Measurements from ENCODE around the gene LRP11. TPM values are rescaled to one million over a fixed set of nuclear protein-coding genes. Genes with fewer than 3 reads are reported as not detected.
A peak's percentile ranks its signal among the peaks of the same experiment; 100 is the strongest.
"Not testable (repeated sequence)": the region's sequence is repeated elsewhere in the genome, so short reads cannot be mapped to it uniquely, and the experiment has no call there.

Gene LRP11
- total RNA-seq, 1 donor from 2014 or later: 30.6 TPM

DNA sequence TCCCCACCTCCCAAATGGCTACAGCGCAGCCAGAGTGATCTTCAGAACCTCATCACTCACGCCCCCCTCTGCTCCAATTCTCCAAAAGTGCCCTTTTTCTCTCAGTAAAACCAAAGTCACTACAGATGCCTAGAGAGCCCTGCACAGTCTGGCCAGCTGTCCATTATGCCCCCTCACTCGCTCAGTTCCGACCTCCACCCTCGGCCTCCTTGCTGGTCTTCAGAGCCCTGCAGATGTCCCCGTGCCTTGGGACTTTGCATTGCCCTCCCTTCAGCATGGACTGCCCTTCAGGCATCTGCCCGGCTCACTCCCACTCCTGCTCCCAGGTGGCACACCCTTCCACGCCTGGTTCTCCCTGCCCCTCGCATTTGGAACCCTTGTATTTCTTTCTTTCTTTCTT, 34.8 kb upstream of the LRP11 start:
- DNase-seq (ENCODE audit: low spot score in 2 of 2) (no peak), FAIRE-seq (no peak)

- FAIRE-seq (no peak), DNase-seq (ENCODE audit: low spot score in 2 of 2) (no peak)
These were observed 33.9 kb upstream of the LRP11 start, which contains the start of gene RAET1E for GRCh38 chr6:149897855-149898744. Gene RAET1E (minus strand): TSS chr6:149898113. CDS start chr6:149890901, 7,212 bp downstream.

DNA sequence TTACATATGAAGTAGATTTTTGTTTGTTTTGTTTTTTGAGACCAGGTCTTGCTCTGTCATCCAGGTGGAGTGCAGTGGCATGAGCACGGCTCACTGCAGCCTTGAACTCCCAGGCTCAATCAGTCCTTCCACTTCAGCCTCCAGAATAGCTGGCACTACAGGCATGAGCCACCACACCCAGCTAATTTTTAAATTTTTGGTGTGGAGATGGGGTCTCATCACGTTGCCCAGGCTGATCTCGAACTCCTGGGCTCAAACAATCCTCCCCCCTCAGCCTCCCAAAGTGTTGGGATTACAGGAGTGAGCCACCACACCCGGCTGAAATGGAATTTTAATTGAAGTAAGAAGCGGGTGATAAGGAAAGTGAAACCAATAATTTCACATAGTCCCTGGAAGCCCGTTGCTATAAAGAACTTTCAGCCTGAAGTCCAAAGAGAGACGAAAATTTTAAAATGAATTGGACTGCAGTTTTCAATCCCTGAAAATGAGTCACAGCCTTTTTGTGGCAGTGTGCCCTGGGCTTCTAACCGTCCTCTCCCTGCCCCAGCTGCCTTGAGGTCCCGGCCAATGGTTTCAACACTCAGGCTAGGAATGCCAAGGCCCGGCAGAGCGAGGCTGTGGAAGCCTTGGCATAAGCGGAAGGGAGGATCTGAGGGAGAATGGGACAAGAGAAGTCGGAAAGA, 33.0 kb upstream of the LRP11 start:
- no peak for FAIRE-seq

DNA sequence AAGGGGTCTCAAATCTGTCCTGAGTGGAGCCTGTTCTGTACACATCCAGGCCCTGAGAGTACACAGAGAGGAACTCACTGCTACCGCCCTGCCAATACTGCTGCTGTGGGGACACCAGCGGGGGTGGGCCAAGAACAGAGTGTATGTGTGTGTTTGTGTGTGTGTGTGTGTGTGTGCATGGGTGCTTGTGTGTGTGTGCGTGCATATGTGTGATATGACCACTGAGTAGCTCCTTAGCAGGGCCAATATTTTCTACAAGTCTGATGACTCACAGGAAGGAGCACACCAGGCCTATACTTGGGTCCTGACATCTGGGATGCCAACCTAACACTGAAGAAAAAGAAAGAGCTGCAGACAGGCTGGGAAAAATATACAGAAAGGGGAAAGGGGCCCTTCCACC, 32.3 kb upstream of the LRP11 start:
- no peak for FAIRE-seq
- DNase-seq (ENCODE audit: low spot score in 2 of 2): no peak

More for the DNA sequence above, 33.0 kb upstream of the LRP11 start:
- peak in 1 of 2 donors; percentile 56 for DNase-seq (ENCODE audit: low spot score in 2 of 2)

GRCh38 chr6:149895833-149896271, 31.7 kb upstream of the LRP11 start:
- DNase-seq (ENCODE audit: low spot score in 2 of 2): no peak
- no peak for FAIRE-seq

DNA sequence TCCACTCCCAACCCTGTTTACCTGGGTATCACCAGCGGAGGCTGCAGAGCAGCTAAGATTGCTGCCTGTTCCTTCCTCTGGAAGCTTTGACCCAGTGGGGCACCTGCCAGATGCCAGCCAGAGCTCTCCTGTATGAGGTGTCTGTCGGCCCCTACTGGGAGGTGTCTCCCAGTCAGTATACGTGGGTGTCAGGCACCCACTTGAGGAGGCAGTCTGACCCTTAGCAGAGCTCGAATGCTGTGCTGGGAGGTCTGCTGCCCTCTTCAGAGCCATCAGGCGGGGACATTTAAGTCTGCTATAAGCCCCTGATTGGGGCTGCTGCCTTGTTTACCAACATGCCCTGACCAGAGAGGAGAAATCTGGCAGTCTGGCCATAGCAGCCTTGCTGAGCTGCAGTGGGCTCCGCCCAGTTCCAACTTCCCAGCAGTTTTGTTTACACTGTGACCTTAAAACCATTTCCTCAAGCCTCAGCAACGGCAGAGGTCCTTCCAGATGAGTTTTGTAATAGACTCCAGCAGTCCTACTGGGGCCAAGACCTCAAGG, 31.0 kb upstream of the LRP11 start:
- FAIRE-seq (no peak), DNase-seq (ENCODE audit: low spot score in 2 of 2) (no peak)

- FAIRE-seq; DNase-seq (ENCODE audit: low spot score in 2 of 2): not testable (repeated sequence)
These were observed 27.7 kb upstream of the LRP11 start for GRCh38 chr6:149891864-149892263.

GRCh38 chr6:149891259-149891658, 27.1 kb upstream of the LRP11 start:
- FAIRE-seq: no peak
- DNase-seq (ENCODE audit: low spot score in 2 of 2): no peak

GRCh38 chr6:149890629-149891045, 26.5 kb upstream of the LRP11 start:
- FAIRE-seq (no peak), DNase-seq (ENCODE audit: low spot score in 2 of 2) (no peak)

GRCh38 chr6:149889326-149889725, 25.2 kb upstream of the LRP11 start:
- FAIRE-seq: no peak
- DNase-seq (ENCODE audit: low spot score in 2 of 2): no peak

DNA sequence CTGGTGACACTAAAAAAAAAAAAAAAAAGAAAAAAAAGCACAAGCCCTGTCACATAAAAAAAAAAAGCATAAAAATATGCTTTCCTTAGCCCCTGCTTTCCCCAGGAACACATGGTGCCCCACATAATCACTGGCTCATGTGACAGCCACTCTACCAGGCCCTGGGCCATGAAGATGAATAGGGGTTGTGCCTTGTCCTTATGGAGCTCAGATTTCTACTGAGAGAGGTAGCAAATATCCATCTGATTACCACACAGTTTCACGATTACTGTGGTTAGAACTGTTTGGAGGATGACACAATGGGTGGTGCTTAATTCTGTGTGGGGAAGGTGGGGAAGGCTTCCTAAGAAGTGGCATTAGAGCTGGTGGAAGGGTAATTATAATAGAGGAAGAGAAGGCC, 24.5 kb upstream of the LRP11 start:
- DNase-seq (ENCODE audit: low spot score in 2 of 2) (no peak), FAIRE-seq (no peak)

DNA sequence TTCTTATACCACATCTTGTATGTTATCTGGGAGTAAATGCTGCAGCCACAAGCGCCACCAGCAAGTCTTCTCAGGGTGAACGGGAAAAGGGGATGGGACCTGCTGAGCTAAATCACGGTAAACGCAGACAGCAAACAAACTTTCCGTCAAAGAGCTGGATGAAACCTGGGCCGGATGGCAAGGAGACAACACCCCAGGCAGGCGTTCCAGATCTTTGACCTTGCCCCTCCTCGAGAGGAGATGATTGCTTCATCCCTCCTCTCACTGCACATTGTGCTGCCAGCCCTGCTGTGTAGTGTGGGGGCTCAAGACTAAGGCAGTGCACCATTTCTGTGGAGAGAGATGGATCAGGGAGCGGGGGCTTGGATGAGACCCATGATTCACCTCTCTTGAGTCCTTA, 23.9 kb upstream of the LRP11 start:
- DNase-seq (ENCODE audit: low spot score in 2 of 2) (no peak), FAIRE-seq (no peak)

DNA sequence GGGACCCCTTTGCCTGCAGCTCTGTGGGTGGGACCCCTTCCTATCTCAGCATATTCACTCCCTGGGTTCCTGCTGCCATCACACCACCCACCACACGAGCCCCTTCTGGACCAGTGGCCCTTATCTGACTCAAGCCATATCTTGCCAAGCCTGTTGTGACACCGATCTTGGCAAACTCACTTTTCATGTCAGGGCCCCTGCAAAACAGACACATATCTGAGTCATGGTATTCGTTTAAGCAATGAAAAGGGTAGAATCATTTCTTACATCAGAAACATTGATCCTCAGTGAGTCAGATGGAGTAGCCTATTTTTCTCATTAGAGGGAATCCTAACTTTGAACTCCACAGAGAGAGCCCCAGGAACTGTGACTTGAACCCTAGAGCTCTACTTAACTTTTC, 23.2 kb upstream of the LRP11 start:
- no peak for FAIRE-seq
- no peak for DNase-seq (ENCODE audit: low spot score in 2 of 2)

DNA sequence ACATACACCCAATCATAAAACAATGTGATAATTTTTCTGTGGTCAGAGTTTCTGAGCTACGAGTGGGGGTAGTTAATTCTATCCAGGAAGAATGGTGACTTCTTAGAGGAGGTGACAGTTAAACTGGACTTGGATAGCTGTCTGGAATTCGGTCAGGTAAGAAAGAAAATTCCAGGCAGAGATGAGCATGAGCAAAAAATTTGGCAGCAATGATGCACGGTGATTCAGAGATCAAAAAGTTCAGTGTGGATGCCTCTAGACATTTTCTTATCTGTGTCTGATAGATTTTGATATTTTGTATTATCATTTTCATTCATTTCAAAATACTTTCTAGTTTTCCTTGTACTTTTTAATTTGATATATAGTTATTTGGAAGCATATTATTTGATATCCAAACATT, 21.7 kb upstream of the LRP11 start:
- DNase-seq (ENCODE audit: low spot score in 2 of 2) (no peak), FAIRE-seq (no peak)

DNA sequence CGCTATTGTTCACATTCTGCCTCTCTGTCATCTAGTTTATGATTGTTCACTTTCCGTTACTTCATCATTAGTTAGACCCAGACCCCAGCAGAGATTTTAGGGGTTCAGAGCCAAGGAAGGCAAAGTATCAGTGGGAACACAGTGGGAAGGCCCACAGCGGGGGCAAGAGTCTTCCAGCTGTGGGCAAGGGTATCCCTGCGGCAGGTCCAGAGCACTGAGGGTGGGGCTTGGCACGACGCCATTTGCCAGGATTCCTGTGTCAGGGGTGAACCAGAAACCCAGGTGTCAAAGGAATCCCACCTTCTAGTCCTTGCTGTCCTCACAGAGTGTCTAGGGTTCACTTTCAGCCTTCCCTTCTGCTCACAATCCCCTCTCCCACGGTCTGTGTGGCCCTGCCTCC, 20.5 kb upstream of the LRP11 start:
- no peak for DNase-seq (ENCODE audit: low spot score in 2 of 2)
- no peak for FAIRE-seq

GRCh38 chr6:149884215-149884614, 20.1 kb upstream of the LRP11 start:
- no peak for DNase-seq (ENCODE audit: low spot score in 2 of 2)

DNA sequence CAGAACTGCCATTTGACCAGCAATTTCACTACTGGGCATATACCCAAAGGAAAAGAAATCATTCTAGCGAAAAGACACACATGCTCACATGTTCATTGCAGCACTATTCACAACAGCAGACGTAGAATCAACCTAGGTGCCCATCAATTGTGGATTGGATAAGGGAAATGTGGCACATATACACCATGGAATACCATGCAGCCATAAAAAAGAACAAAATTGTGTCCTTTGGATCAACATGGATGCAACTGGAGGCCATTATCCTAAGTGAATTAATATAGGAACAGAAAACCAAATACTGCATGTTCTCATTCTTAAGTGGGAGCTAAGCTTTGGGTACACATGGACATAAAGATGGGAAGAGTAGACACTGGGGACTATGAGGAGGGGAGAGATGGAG, 17.7 kb upstream of the LRP11 start:
- FAIRE-seq: no peak
- no peak for DNase-seq (ENCODE audit: low spot score in 2 of 2)

More at GRCh38 chr6:149884215-149884614, 20.1 kb upstream of the LRP11 start:
- FAIRE-seq: no peak

GRCh38 chr6:149881066-149881766, 17.1 kb upstream of the LRP11 start:
- DNase-seq (ENCODE audit: low spot score in 2 of 2) (no peak), FAIRE-seq (no peak)

DNA sequence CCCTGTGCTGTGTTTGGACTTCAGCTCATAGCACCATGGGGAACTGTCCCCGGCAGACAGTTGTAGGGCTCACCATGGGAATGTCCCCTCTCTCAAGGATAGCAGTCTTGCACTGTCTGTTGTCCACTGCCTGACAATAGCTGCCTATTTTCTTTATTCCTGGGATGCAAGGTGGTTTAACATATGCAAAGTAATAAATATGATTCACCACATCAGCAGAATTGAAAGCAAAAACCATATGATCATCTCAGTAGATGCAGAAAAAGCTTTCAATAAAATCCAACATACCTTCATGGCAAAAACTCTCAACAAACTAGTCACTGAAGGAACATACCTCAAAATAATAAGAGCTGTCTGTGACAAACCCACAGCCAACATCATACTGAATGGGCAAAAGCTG, 13.5 kb upstream of the LRP11 start:
- DNase-seq (ENCODE audit: low spot score in 2 of 2) (no peak), FAIRE-seq (no peak)

GRCh38 chr6:149876241-149876933, 12.2 kb upstream of the LRP11 start:
- FAIRE-seq: no peak
- no peak for DNase-seq (ENCODE audit: low spot score in 2 of 2)

Data from frontal cortex (tissue), 4 donors.